Keratinocyte (primary cell): ENCODE data around the gene NPPA.
"Not testable (repeated sequence)": the region's sequence is repeated elsewhere in the genome, so short reads cannot be mapped to it uniquely, and the experiment has no call there.

Source experiments
- EZH2 ChIP-seq: IDR thresholded peaks from one replicate; pipeline ENCODE4 v1.6.1; 2012; ENCODE audit warnings: inconsistent platforms, mild to moderate bottlenecking, low read length, moderate library complexity
- TF ChIP-seq, protein P1 (sequence below), 3 experiments: IDR thresholded peaks in 1 of 3; conservative IDR thresholded peaks in 1 of 3; optimal IDR thresholded peaks in 1 of 3; 2 replicates in 2 of 3; 3 replicates in 1 of 3; pipeline versions ENCODE3 to v1.5.1; 2011; ENCODE audit warnings: low read length in 3 of 3, mild to moderate bottlenecking in 3 of 3, moderate library complexity in 2 of 3, control low read depth in 1 of 3, inconsistent platforms in 1 of 3; ENCODE audit not compliant: insufficient read depth in 2 of 3; ENCODE audit errors: extremely low read depth in 1 of 3

DNA sequence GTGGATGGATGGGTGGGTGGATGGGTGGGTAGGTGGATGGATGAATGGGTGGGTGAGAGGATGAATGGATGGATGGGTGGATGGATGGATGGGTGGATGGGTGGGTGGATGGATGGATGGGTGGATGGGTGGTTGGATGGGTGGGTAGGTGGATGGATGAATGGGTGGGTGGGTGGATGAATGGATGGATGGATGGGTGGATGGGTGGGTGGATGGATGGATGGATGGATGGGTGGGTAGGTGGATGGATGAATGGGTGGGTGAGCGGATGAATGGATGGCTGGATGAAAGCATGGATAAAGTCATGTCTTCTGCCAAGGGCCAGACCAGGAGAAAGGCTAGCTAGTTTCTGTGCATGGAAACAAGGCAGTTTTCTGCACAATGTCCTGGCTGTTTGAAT lies 46.9 kb upstream of the NPPA start:
- TF ChIP-seq, protein P1, sequence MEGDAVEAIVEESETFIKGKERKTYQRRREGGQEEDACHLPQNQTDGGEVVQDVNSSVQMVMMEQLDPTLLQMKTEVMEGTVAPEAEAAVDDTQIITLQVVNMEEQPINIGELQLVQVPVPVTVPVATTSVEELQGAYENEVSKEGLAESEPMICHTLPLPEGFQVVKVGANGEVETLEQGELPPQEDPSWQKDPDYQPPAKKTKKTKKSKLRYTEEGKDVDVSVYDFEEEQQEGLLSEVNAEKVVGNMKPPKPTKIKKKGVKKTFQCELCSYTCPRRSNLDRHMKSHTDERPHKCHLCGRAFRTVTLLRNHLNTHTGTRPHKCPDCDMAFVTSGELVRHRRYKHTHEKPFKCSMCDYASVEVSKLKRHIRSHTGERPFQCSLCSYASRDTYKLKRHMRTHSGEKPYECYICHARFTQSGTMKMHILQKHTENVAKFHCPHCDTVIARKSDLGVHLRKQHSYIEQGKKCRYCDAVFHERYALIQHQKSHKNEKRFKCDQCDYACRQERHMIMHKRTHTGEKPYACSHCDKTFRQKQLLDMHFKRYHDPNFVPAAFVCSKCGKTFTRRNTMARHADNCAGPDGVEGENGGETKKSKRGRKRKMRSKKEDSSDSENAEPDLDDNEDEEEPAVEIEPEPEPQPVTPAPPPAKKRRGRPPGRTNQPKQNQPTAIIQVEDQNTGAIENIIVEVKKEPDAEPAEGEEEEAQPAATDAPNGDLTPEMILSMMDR (optimal IDR thresholded peaks at IDR 0.05 in 1 of 3, IDR thresholded peaks at IDR 0.05 in 1 of 3, conservative IDR thresholded peaks at IDR 0.05 in 1 of 3; ENCODE audit: extremely low read depth in 1 of 3, insufficient read depth in 2 of 3, low read length in 3 of 3): not testable (repeated sequence)
- not testable (repeated sequence) for TF ChIP-seq EZH2
